ENCODE measurements around the gene RAB38.

GRCh38 chr11:88068848-88069554 is 106.2 kb downstream of the RAB38 start:
- TF ChIP-seq CTCF (IDR thresholded peaks at IDR 0.05) (no peak), ZFX (IDR thresholded peaks at IDR 0.05; ENCODE audit: borderline replicate concordance) (no peak)
